ENCODE measurements around the gene ASPA. TPM values are rescaled to one million over a fixed set of nuclear protein-coding genes. Genes with fewer than 3 reads are reported as not detected.

ASPA gene
- total and polyA plus RNA-seq, 2 experiments from 2014 or later = 0.16 TPM; not detected in 1

DNA sequence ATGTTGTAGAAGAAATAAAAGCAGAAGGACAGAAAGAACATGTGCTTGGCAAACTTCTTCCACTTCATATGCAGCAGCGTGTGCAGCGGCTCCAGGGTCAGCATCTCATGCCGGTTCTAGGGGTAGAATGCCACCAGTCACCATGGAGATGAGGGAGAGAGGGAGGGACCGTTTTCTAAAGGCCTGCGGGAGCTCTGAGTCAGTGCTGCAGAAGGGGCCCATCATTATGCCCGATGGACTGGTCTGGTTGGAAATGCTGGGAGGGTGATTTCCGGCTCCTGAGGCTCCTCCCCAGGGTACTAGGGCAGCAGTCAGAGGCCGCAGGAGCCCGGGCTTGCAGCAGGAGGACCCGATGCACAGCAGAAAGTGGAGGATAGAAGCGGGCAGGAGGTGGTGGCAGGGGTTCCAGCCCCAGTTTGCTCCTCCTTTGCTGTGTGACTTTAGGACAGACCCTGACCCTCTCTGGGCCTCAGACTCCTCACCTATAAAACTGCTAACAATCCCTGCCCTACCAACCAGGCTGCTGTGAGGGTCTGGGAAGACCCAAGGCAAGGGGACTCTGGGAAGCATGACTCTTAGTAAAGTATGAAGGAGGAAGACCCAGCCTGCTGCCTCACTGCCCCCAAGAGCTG, 53.2 kb downstream of the ASPA start:
- H4K20me1 ChIP-seq (ENCODE audit: insufficient read depth) = no peaks in the 10 kb centered on the region
- no peak overlapping the region for H3K4me2 ChIP-seq (ENCODE audit: unreplicated experiment)
- H3K9ac ChIP-seq = no peak overlapping the region
- H3K36me3 ChIP-seq (ENCODE audit: low read depth) = no peaks in the 10 kb centered on the region
- 92 to 94% methylated on average over 11 of the region's 11 CpGs for WGBS, 2 experiments (ENCODE audit: low coverage in 1 of 2, low lambda C conversion rate in 2 of 2, missing lambda C conversion rate in 2 of 2)
- no peaks in the 10 kb centered on the region for H3K27me3 ChIP-seq (replicated peaks; ENCODE audit: insufficient read depth)
- H3K9me2 ChIP-seq (ENCODE audit: insufficient read depth) = no peaks in the 10 kb centered on the region
- no peak overlapping the region for H3K4me3 ChIP-seq
- no peaks in the 10 kb centered on the region for H3K9me3 ChIP-seq (ENCODE audit: low read depth)
- TF ChIP-seq EZH2phosphoT487 (IDR thresholded peaks at IDR 0.05; ENCODE audit: insufficient read depth, low read depth) (no peak), EZH2 (IDR thresholded peaks at IDR 0.05; ENCODE audit: insufficient read depth, poor library complexity, severe bottlenecking) (no peak)
- no peak overlapping the region for H3K27ac ChIP-seq
- no peaks in the 10 kb centered on the region for H3F3A ChIP-seq (ENCODE audit: insufficient read depth)
- H3K79me2 ChIP-seq (ENCODE audit: insufficient read depth) = no peaks in the 10 kb centered on the region
- in situ Hi-C loops (cut with MboI) = no loop called here
- 0 out of 2 replicates have a peak, but pooled peaks cover 8% of the 10 kb centered on the region for H3K4me1 ChIP-seq (ENCODE audit: insufficient read depth)
- DNase-seq = no peak
- no peak overlapping the region for H2AFZ ChIP-seq

DNA sequence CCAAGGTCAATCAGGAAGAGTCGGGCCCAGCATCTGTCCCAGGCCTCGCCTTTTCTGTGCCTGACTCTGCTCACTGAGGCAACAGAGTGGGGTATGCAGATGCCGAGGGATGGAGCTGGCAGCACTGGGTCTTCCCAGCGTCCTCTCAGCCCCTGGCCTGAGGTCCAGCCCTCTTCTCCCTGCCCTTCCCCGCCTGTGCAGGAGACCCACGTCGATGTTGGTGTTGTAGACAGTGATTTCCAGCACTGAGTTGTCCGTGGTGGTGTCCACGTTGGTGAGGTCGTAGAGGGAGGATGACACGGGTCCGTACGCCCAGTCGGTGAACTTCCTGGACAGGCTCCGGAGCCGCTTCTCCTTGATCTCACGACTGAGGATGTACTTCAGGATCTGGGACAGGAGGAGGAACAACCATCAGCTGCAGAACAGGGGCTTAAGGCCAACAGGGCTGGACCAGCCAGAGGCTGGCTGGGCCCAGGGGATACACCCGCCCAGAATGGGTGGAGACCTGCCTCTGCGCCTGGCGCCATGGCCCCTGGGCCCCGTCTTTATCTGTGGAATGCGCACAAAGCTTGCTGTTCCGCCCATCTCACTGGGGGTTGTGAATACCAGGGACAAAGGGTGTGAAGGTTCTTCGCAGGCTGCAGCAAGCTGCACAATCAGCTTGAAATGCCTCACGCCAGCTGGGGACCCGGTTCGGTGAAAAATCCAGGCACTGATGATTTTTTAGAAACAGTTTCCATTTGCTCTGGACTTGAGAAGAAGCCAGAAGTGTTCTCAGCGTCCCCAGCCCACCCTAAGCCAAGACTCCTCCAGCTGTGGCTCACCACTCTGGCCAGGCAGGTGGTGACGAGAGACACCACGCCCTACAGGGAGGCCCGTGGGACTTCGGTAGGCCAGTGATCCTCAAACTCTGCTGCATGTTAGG, 54.3 kb downstream of the ASPA start:
- Histone ChIP-seq H3K9me2 (ENCODE audit: insufficient read depth) (no peaks in the 10 kb centered on the region), H3K4me1 (ENCODE audit: insufficient read depth) (0 out of 2 replicates have a peak, but pooled peaks cover 8% of the 10 kb centered on the region), H2AFZ (peak overlapping the region; percentile 48), H3K27ac (no peak overlapping the region), H3K4me2 (ENCODE audit: unreplicated experiment) (no peak overlapping the region), H3F3A (ENCODE audit: insufficient read depth) (no peaks in the 10 kb centered on the region), H3K27me3 (replicated peaks; ENCODE audit: insufficient read depth) (no peaks in the 10 kb centered on the region), H3K4me3 (0 out of 2 replicates have a peak overlapping the region, but pooled peaks have one; percentile 19), H3K36me3 (ENCODE audit: low read depth) (no peaks in the 10 kb centered on the region), H3K79me2 (ENCODE audit: insufficient read depth) (no peaks in the 10 kb centered on the region), H3K9ac (no peak overlapping the region), H3K9me3 (ENCODE audit: low read depth) (no peaks in the 10 kb centered on the region), H4K20me1 (ENCODE audit: insufficient read depth) (no peaks in the 10 kb centered on the region)
- DNase-seq = peak; percentile 44
- TF ChIP-seq EZH2 (IDR thresholded peaks at IDR 0.05; ENCODE audit: insufficient read depth, poor library complexity, severe bottlenecking) (no peak), EZH2phosphoT487 (IDR thresholded peaks at IDR 0.05; ENCODE audit: insufficient read depth, low read depth) (no peak)
- WGBS, 2 experiments (ENCODE audit: low coverage in 1 of 2, low lambda C conversion rate in 2 of 2, missing lambda C conversion rate in 2 of 2) = 38 to 39% methylated on average over 32 of the region's 32 CpGs
- in situ Hi-C loops (cut with MboI) = no loop called here

DNA sequence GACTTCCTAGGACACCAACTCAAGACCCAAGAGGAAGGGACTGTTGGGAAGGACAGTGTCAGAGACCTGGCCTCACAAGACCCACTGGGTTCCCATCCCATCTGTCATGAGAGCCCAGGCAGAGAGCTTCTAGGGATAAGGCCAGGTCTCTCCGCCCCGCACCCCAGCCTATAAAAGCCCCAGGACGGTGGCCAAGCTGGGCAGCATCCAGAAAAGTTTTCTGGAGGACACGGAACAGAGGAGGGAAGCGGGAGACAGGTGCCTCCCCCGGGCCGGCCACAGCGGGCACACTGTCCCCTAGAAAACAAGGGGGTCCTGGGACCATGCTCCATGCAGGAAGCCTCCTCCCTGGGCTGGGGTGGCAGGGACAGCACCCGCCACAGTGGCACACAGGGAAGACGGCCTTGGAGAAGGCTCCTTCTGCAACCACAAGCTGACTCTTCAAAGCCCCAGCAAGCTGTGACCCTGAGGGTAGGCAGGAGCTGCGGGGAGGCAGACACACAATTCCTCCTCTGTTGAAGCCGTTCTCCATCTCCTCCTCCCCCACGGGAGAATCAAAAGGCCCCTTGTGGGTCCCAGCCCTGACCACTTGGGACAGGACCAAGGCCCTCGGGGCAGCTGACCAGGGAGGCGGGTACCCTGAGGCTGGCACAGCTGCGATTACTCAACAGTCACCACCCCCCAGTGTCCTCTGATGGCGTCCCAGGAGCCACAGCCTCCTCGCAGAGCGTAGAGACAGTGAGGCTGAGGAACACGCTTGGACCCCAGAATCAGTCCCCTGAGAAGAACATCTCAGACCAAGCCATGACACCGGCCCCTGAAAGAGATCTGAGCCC, 55.7 kb downstream of the ASPA start:
- H3K27ac ChIP-seq = no peak overlapping the region
- peaks cover 13% of the 10 kb centered on the region; the same call in 1 of the 2 replicates for H3K4me1 ChIP-seq (ENCODE audit: insufficient read depth)
- H4K20me1 ChIP-seq (ENCODE audit: insufficient read depth) = no peaks in the 10 kb centered on the region
- no peak overlapping the region for H3K9ac ChIP-seq
- H3K27me3 ChIP-seq (replicated peaks; ENCODE audit: insufficient read depth) = no peaks in the 10 kb centered on the region
- WGBS, 2 experiments (ENCODE audit: low coverage in 1 of 2, low lambda C conversion rate in 2 of 2, missing lambda C conversion rate in 2 of 2) = 91% methylated on average over 21 of the region's 21 CpGs
- H2AFZ ChIP-seq = no peak overlapping the region
- no peak for DNase-seq
- no peak overlapping the region for H3K4me3 ChIP-seq
- no peaks in the 10 kb centered on the region for H3K9me2 ChIP-seq (ENCODE audit: insufficient read depth)
- H3K79me2 ChIP-seq (ENCODE audit: insufficient read depth) = no peaks in the 10 kb centered on the region
- in situ Hi-C loops (cut with MboI) = no loop called here
- no peaks in the 10 kb centered on the region for H3F3A ChIP-seq (ENCODE audit: insufficient read depth)
- H3K36me3 ChIP-seq (ENCODE audit: low read depth) = no peaks in the 10 kb centered on the region
- no peaks in the 10 kb centered on the region for H3K9me3 ChIP-seq (ENCODE audit: low read depth)
- no peak overlapping the region for H3K4me2 ChIP-seq (ENCODE audit: unreplicated experiment)
- TF ChIP-seq EZH2phosphoT487 (IDR thresholded peaks at IDR 0.05; ENCODE audit: insufficient read depth, low read depth) = no peak
- no peak for TF ChIP-seq EZH2 (IDR thresholded peaks at IDR 0.05; ENCODE audit: insufficient read depth, poor library complexity, severe bottlenecking)
